Activated CD8-positive, alpha-beta memory T cell treated with anti-CD3 and anti-CD28 coated beads for 1 hour (primary cell): ENCODE results near the gene MAGI1.

Experiments
- DNase-seq, 2 donors: peaks; one replicate each; pipeline ENCODE4 v3.0.0-alpha.2; 2020; ENCODE audit warnings: low read depth in 1 of 2; ENCODE audit errors: extremely low read depth in 1 of 2

MAGI1 gene

GRCh38 chr3:65406470-65406869 is 632.2 kb downstream of the MAGI1 start:
- DNase-seq = no peak

GRCh38 chr3:65402597-65402996 is 636.1 kb downstream of the MAGI1 start:
- DNase-seq = no peak

GRCh38 chr3:65401359-65402305 is 637.1 kb downstream of the MAGI1 start:
- DNase-seq = no peak

GRCh38 chr3:65400899-65401298 is 637.8 kb downstream of the MAGI1 start:
- no peak for DNase-seq

- DNase-seq = no peak
Observed at GRCh38 chr3:65398953-65399352, 639.8 kb downstream of the MAGI1 start.

GRCh38 chr3:65396078-65396477 is 642.6 kb downstream of the MAGI1 start:
- DNase-seq = no peak

- no peak for DNase-seq
Observed at GRCh38 chr3:65391068-65391467, 647.6 kb downstream of the MAGI1 start.

- no peak for DNase-seq
Observed at GRCh38 chr3:65385805-65386204, 652.9 kb downstream of the MAGI1 start.

- DNase-seq = no peak
Observed at GRCh38 chr3:65381496-65382010, 657.2 kb downstream of the MAGI1 start.

- DNase-seq = no peak
Observed at GRCh38 chr3:65379223-65379622, 659.5 kb downstream of the MAGI1 start.

- no peak for DNase-seq
Observed at GRCh38 chr3:65377637-65378036, 661.1 kb downstream of the MAGI1 start.

- no peak for DNase-seq
Observed at GRCh38 chr3:65376426-65376825, 662.3 kb downstream of the MAGI1 start.

GRCh38 chr3:65371053-65371452 is 667.7 kb downstream of the MAGI1 start:
- DNase-seq = no peak

GRCh38 chr3:65368866-65369265 is 669.9 kb downstream of the MAGI1 start:
- no peak for DNase-seq

- DNase-seq = no peak
Observed at GRCh38 chr3:65362688-65363087, 676.0 kb downstream of the MAGI1 start.

GRCh38 chr3:65361448-65361847 is 677.3 kb downstream of the MAGI1 start:
- no peak for DNase-seq

- no peak for DNase-seq
Observed at GRCh38 chr3:65356331-65357248, 682.1 kb downstream of the MAGI1 start.

- DNase-seq = no peak
Observed at GRCh38 chr3:65354880-65355279, 683.8 kb downstream of the MAGI1 start.

GRCh38 chr3:65352951-65353350 is 685.8 kb downstream of the MAGI1 start:
- DNase-seq = no peak

- no peak for DNase-seq
Observed at GRCh38 chr3:65351753-65352152, 687.0 kb downstream of the MAGI1 start.

- no peak for DNase-seq
Observed at GRCh38 chr3:65350801-65351476, 687.8 kb downstream of the MAGI1 start.
